ENCODE measurements around the gene WFDC1. TPM values are rescaled to one million over a fixed set of nuclear protein-coding genes. Genes with fewer than 3 reads are reported as not detected.

Gene WFDC1
- polyA plus RNA-seq, 1 of the 3 experiments (the other 2 are of a cell fraction), result 0.03 TPM

DNA sequence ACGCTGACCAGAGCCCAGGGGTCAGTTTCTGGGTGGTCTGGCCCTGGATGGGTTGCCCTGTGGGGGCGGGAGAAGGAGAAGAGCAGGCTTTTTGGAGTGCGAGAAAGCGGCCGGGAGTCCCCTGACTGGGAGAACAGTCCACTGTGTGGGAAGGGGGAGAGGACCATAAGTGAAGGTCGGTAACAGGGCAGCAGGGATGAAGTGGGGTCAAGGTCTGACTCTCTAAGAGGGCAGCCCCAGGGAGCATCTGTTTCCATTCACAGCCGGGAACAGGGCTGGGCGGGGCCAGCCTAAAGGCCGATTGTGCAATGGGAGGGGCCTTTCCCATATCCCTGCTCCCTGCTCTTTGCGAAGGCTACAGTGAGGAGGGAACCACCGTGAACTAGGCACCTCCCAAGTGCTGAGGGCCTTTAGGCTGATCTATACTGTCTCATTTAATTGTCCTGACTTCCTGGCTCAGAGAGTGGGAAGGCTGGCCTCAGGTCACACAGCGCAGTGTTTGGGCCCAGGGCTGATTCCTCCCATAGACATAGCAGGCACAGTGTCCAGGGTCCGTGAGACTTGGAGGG lies 10.4 kb upstream of the WFDC1 start (continued):
- TF ChIP-seq RFX5 (IDR thresholded peaks at IDR 0.05; ENCODE audit: low read length) (no peak), TCF12 (IDR thresholded peaks at IDR 0.05) (no peak), CHD2 (IDR thresholded peaks at IDR 0.05; ENCODE audit: low read length, partially characterized antibody) (no peak)

- no peak overlapping the region for H3K27ac ChIP-seq (ENCODE audit: low read depth in 2 of 2, low read length in 1 of 2)
- ChIA-PET CTCF (interaction anchor here (1.2 to 2.1 kb wide), 2 partner anchors 9 to 21 kb away, joined by 3 to 6 read pairs; no protein-coding TSS in a partner anchor), POLR2A (no interaction called here)
- no peaks in the 10 kb centered on the region for H3K79me2 ChIP-seq (ENCODE audit: insufficient read depth)
- no peaks in the 10 kb centered on the region for H3F3A ChIP-seq (replicated peaks; ENCODE audit: insufficient read depth)
- H3K4me1 ChIP-seq (ENCODE audit: control insufficient read depth in 1 of 2, insufficient read depth in 2 of 2, low read depth in 1 of 2, low read length in 1 of 2), result peaks cover 0 to 7% of the 10 kb centered on the region in 2 experiments; a peak in 1 of 4 replicates
- H4K20me1 ChIP-seq (ENCODE audit: insufficient read depth), result no peaks in the 10 kb centered on the region
- H3K4me2 ChIP-seq, result no peak overlapping the region
- no peaks in the 10 kb centered on the region for H3K9me2 ChIP-seq
- no peak overlapping the region for H3K9ac ChIP-seq
- no peak overlapping the region for H2AFZ ChIP-seq (ENCODE audit: low read depth)
- WGBS (ENCODE audit: low lambda C conversion rate), result 61% methylated on average over 11 of the region's 16 CpGs
- DNase-seq, result no peak
- H3K36me3 ChIP-seq (replicated peaks in 1 of 2; ENCODE audit: control insufficient read depth in 1 of 2, insufficient read depth in 2 of 2, low read length in 1 of 2), result no peaks in the 10 kb centered on the region
- H3K27me3 ChIP-seq (ENCODE audit: insufficient read depth), result no peaks in the 10 kb centered on the region; the same call in 1 of the 2 replicates
- no peaks in the 10 kb centered on the region for H3K9me3 ChIP-seq
- no peak for TF ChIP-seq RCOR1 (IDR thresholded peaks at IDR 0.05; ENCODE audit: low read length)
- no peak for TF ChIP-seq MXI1 (IDR thresholded peaks at IDR 0.05; ENCODE audit: low read depth, low read length)
- TF ChIP-seq, protein P1, sequence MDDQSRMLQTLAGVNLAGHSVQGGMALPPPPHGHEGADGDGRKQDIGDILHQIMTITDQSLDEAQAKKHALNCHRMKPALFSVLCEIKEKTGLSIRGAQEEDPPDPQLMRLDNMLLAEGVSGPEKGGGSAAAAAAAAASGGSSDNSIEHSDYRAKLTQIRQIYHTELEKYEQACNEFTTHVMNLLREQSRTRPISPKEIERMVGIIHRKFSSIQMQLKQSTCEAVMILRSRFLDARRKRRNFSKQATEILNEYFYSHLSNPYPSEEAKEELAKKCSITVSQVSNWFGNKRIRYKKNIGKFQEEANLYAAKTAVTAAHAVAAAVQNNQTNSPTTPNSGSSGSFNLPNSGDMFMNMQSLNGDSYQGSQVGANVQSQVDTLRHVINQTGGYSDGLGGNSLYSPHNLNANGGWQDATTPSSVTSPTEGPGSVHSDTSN (IDR thresholded peaks at IDR 0.05), result no peak
- no peak for TF ChIP-seq FOXM1 (IDR thresholded peaks at IDR 0.05; ENCODE audit: low read depth)
- no peak for TF ChIP-seq RAD21 (IDR thresholded peaks at IDR 0.05; ENCODE audit: low read length)
- TF ChIP-seq SIN3A (IDR thresholded peaks at IDR 0.05; ENCODE audit: borderline replicate concordance, low read depth, low read length), result no peak
- TF ChIP-seq USF1 (IDR thresholded peaks at IDR 0.05; ENCODE audit: borderline replicate concordance, low read depth), result no peak
- no peak for TF ChIP-seq TEAD4 (IDR thresholded peaks at IDR 0.05; ENCODE audit: borderline replicate concordance, insufficient read depth)
- no peak for TF ChIP-seq NFIC (IDR thresholded peaks at IDR 0.05; ENCODE audit: borderline replicate concordance)
- no peak for TF ChIP-seq ZBTB33 (IDR thresholded peaks at IDR 0.05; ENCODE audit: borderline replicate concordance, low read depth)
- TF ChIP-seq SMC3 (IDR thresholded peaks at IDR 0.05; ENCODE audit: low read depth, low read length), result no peak
- TF ChIP-seq USF2 (IDR thresholded peaks at IDR 0.05; ENCODE audit: borderline replicate concordance, low read depth, low read length), result no peak
- TF ChIP-seq TAF1 (IDR thresholded peaks at IDR 0.05; ENCODE audit: borderline replicate concordance, low read depth, low read length), result no peak
- H3K4me3 ChIP-seq (ENCODE audit: low read depth in 2 of 2, low read length in 1 of 2), result no peak overlapping the region
Measured at GRCh38 chr16:84286578-84287240, 8.0 kb upstream of the WFDC1 start.
